ENCODE results near the gene TNS3.
"Not testable (repeated sequence)": the region's sequence is repeated elsewhere in the genome, so short reads cannot be mapped to it uniquely, and the experiment has no call there.

The TNS3 gene

GRCh38 chr7:47602272-47603004, 20.5 kb upstream of the TNS3 start:
- DNase-seq (ENCODE audit: low spot score) = no peak

GRCh38 chr7:47601881-47602249, 20.0 kb upstream of the TNS3 start:
- DNase-seq (ENCODE audit: low spot score) = no peak

- no peak for DNase-seq (ENCODE audit: low spot score)
Observed at GRCh38 chr7:47601119-47601880, 19.4 kb upstream of the TNS3 start.

DNA sequence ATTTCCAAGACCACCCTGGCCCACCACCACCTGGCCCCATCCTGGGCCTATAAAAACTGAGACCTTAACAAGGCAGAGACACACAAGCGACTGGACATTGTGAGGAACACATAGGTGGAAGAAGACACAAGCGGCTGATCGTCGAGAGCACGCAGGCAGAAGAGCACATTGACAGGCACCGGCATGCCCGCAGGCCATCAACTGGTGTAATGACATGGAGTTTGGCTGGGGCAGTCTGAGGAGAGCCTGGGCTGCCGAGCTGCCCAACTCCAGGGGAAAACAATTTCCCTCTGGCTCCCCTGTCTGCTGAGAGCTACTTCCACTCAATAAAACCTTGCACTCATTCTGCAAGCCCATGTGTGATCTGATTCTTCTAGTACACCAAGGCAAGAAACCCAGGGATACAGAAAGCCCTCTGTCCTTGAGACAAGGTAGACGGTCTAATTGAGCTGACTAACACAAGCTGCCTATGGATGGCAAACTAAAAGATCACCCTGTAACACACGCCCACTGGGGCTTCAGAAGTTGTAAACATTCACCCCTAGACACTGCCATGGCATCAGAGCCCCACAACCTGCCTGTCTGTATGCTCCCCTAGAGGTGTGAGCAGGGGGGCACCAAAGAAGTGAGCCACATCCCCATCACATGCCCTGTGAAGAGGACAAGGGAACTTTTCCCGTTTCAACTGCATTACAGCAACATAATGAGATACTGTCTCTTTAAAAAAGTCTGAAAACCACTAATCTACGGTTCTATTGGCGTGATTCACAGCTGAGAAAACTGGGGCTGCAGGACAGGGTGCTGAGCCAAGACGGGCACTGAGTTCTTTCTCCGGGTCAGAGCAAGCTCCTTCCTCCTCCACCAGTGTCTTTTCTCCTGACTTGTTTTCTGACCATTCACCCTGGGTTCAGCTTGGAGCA, 18.5 kb upstream of the TNS3 start:
- no peak for DNase-seq (ENCODE audit: low spot score)

- no peak for DNase-seq (ENCODE audit: low spot score)
Observed at GRCh38 chr7:47597379-47597778, 15.5 kb upstream of the TNS3 start.

GRCh38 chr7:47596502-47597202, 14.7 kb upstream of the TNS3 start:
- no peak for DNase-seq (ENCODE audit: low spot score)

GRCh38 chr7:47594406-47594805, 12.5 kb upstream of the TNS3 start:
- no peak for DNase-seq (ENCODE audit: low spot score)

DNA sequence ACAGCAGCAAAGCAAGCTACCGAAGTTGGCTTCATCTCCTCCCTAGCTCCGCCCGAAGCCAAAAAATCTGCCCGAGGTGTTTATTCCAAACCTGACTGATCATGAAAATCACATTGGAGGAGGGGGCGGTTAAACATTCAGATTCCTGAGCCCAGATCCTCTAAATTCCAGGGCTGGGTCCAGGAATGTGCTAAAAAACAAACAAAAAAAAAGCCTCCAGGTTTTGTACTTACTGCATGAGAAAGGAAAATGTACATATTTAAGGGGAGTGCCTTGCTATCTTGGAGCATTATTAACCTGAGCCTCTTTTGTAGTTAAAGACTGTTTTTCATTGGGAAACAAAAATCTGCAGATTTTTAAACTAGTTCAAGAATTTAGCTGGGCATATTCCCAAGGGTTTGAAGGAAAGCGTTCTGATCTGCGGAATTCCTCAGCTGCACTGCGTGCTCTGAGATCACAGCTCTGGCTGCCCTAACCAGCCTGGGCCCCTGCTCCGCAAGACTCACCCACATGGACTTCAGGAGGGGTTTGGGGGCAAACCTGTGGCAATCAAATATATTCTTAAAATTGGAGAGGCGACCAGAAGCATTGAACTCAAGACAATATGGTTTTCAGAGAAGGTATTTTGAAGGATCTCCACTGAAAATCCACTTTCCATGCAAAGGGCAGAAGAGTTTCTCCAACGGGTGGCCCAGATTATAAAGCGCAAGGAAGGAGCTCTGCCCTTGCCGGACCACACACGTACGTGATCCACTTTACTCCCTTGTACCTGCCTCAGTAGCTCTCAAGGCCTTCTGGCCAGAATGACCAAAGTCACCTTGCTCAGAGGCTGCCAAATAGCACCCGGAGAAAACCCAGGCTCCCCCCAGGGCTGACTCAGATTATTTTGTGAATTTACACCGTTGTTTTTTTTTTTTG, 10.0 kb upstream of the TNS3 start:
- no peak for DNase-seq (ENCODE audit: low spot score)

DNA sequence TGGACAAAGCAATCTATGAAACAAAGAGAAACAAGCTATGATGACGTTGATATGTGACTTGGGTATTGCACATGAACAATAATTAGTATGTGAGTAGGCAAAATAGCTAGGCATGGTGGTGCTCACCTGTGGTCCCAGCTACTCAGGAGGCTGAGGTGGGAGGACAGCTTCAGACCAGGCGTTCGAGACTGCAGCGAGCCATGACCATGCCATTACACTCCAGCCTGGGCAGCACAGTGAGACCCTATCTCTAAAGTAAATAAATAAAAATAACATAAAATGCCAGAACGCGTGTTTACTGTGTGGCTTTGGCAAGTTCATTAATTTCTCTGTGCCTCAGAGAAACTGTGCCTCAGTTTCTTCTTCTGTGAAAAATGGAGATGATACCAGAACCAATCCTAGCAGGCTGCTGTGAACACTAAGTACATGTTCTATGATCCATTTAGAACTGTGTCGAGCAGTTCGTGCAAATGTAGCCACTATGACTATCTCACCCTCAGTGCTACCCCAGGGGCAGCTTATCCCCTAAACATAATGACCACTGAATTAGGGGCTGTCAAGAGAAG, 9.3 kb upstream of the TNS3 start:
- no peak for DNase-seq (ENCODE audit: low spot score)

GRCh38 chr7:47590215-47590614, 8.3 kb upstream of the TNS3 start:
- DNase-seq (ENCODE audit: low spot score) = not testable (repeated sequence)

GRCh38 chr7:47588704-47589225, 6.9 kb upstream of the TNS3 start:
- DNase-seq (ENCODE audit: low spot score) = no peak

DNA sequence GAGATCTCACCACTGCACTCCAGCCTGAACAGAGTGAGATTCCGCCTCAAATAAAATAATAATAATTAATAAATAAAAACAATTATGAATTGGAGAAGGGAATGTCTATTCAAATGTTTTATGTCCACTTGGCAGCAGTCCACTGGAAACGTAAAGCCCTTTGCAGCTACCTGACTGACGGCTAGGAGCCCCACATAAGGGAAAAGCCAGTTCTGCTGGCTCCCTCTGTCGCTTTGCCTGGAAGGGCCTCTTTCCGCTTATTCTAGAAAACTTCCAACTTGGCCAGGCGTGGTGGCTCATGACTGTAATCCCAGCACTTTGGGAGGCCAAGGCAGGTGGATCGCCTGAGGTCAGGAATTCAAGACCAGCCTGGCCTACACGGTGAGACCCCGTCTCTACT, 6.1 kb upstream of the TNS3 start:
- no peak for DNase-seq (ENCODE audit: low spot score)

DNA sequence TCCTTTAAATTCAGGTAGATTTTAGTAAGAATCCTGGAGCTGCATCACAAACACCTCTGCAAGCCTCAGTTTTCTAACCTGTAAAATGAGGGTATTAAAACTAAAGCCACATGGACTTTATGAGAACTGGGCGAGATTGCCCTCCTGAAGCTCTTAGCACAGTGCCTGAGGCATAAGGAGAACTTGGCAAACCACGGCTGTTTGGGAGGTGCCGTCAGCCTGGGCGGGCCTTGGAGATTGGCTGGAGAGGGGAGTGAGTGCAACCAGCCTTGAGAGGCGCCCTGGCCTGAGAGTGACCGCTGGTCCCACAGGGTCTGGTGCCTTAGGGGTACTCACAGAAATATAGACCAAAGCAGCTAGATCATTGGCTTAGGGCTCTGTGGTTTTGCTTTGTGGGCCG, 5.4 kb upstream of the TNS3 start:
- DNase-seq (ENCODE audit: low spot score) = no peak

DNA sequence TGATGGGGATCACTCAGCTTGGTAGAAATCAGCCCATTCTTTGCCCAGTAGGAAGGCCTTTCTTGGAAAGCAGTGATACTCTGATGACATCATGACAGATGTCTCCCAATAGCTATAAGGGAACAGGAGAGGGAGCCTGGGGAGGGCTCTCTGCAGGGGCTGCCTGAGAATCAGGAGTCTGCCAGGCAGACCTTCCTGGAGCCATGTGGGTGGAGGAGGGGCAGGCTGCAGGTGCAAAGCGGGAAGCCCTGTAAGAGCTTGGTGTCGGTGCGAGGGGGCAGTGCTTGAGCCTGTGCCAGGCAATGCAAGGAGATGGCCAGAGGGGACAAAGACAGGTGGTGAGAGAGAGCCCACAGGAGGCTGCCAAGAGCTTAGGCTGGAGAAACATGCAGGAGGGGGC, 5.0 kb upstream of the TNS3 start:
- no peak for DNase-seq (ENCODE audit: low spot score)

DNA sequence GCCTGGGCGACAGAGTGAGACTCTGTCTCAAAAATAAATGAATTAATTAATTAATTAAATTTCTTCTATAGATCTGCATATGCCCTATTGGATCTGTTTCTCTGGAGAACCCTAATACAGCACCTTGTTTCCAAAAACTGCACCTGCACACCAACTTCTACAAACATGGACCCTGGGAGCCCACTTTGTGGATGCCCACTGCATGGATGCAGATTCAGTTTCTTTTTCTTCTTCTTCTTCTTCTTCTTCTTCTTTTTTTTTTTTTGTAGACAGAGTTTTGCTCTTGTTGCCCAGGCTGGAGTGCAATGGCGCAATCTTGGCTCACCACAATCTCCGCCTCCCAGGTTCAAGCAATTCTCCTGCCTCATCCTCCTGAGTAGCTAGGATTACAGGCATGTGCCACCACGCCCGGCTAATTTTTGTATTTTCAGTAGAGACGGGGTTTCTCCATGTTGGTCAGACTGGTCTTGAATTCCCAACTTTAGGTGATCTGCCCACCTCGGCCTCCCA, 4.3 kb upstream of the TNS3 start:
- DNase-seq (ENCODE audit: low spot score) = not testable (repeated sequence)

DNA sequence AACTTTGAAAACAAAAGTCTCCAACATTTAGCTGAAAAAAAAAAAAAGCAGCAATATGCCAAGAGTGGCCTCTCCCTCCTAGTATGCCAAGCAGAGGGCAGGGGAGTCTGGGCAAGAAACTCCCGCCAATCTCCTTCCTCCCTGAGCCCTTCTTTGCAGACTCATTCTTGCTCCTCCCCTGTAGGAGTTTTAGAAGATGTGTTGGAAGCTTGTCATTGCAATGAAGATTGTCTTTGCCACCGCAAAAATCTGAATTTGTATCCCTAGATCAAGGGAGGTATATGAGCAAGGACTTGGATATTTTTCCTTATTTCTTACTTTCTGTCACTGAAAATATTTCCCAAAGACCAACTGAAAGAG, 2.6 kb upstream of the TNS3 start:
- DNase-seq (ENCODE audit: low spot score) = no peak

DNA sequence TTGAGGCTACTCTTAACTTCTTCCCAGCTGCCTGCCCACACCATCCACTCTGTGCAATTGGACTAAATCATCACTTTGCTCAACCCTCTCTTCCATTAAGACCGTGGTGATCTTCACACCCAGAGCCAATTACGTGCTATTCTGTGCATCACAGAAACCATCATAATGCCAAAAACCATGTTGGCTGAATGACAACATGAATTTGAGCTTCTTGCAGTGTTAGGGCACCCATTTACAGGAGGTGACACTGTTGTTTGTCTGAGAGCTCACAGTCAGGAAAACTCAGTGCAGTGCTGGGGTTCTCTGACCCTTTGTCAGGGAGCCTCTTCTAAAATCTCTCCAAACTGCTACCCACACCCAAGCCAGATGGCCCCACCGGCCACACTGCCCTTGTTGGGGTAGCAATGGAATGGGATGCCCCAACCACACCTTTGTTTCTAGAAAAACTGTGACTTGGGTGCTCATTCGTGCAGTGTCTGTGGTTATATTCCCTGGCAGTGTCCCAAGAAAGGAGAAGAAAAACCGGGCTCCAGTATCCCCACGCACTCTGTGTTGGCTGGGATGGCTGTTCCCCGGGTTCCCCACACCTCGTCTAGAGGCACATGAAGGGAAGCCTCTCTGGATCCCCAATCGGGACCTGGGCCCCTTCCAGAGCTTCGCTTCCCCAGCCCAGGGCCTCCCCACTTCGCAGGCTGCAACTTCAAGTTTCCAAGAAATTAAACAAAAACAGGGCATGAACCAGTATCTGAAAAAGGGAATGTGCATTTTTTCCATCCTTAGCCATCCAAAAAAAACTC, 2.0 kb upstream of the TNS3 start:
- DNase-seq (ENCODE audit: low spot score) = no peak

DNA sequence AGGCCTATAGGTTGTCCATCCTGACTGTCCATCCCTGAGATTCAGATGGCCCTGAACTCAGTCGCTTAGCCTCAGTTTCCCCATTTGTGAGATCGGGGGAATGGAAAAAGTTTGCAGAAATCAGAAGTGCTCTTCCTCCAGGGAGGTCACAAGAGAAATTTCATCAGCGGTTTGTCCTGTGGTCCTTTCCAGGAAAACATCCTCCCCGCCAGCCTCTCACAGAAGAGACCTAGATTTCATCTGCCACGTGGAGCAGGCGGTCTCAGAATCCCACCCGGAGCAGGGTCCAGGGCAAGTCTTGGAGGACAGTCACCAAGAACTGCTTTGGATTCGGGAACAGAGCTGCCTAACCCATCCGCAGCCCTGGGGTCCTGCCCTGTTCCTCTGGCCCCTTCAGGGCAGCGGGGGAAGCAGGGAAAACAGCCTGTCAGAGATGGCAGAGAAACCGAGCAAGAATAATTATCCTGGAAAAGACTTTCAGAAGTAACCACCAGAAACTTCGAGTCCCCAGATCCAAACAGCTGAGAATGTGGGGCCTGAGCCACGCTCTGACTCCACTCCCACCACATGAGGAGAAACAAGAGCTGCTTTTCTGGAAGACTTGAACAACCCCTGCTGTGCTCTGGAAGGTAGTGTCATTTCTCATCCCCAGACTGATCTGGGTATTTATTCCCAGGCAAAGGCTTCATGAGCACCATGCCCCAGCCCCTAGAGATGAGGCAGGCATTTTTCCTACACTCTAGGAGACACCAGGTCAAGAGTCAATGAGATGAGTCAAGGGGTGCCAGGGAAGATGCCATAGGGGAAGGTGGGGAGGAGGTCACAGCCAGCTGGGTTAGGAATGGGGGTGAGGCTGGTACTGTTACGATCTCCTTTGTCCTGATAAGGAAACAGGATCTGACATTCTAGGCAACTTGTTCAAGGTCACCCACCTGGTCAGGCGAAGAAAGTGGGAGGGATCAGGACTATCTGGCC, 1.1 kb upstream of the TNS3 start:
- DNase-seq (ENCODE audit: low spot score) = no peak

All from CD4-positive, alpha-beta T cell treated with Interleukin-2 at 100 ng/mL for 4 hours (primary cell).